VCaP (cell line): ENCODE results near the gene FARS2.

Experiments used
- H3K27ac ChIP-seq: fragments of 450-650 bp; 2 replicates; pipeline ENCODE4 v1.5.1; 2017
- TF ChIP-seq, protein P1 (sequence below): fragments of 450-650 bp; conservative IDR thresholded peaks from 2 replicates; pipeline ENCODE4 v1.5.1; 2017; ENCODE audit warnings: mild to moderate bottlenecking, moderate library complexity

FARS2 gene

DNA sequence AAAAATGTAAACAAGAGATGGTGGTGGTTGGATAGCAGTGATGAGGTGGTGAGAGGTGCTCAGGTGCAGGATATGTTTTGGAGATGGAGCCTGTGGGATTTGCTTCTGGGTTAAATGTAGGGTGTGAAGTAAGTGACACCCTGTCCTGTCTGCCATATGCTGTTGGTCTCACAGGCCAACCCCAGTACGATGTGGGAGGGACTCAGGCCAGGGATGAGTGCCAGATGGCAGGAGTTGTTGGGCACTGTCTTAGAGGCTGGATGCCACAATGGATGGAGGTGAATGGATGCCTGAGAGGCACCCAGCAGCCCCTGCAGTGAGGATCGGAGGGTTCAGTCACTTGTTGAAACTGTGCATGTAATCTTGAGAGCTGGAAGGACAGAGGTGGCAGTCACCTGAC lies 486.1 kb downstream of the FARS2 start:
- TF ChIP-seq, protein P1, sequence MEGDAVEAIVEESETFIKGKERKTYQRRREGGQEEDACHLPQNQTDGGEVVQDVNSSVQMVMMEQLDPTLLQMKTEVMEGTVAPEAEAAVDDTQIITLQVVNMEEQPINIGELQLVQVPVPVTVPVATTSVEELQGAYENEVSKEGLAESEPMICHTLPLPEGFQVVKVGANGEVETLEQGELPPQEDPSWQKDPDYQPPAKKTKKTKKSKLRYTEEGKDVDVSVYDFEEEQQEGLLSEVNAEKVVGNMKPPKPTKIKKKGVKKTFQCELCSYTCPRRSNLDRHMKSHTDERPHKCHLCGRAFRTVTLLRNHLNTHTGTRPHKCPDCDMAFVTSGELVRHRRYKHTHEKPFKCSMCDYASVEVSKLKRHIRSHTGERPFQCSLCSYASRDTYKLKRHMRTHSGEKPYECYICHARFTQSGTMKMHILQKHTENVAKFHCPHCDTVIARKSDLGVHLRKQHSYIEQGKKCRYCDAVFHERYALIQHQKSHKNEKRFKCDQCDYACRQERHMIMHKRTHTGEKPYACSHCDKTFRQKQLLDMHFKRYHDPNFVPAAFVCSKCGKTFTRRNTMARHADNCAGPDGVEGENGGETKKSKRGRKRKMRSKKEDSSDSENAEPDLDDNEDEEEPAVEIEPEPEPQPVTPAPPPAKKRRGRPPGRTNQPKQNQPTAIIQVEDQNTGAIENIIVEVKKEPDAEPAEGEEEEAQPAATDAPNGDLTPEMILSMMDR: no peak
- H3K27ac ChIP-seq: no peak overlapping the region

GRCh38 chr6:5749016-5749650 lies 487.8 kb downstream of the FARS2 start:
- TF ChIP-seq, protein P1: no peak
- 0 out of 2 replicates have a peak overlapping the region, but pooled peaks have one; percentile 16 for H3K27ac ChIP-seq

DNA sequence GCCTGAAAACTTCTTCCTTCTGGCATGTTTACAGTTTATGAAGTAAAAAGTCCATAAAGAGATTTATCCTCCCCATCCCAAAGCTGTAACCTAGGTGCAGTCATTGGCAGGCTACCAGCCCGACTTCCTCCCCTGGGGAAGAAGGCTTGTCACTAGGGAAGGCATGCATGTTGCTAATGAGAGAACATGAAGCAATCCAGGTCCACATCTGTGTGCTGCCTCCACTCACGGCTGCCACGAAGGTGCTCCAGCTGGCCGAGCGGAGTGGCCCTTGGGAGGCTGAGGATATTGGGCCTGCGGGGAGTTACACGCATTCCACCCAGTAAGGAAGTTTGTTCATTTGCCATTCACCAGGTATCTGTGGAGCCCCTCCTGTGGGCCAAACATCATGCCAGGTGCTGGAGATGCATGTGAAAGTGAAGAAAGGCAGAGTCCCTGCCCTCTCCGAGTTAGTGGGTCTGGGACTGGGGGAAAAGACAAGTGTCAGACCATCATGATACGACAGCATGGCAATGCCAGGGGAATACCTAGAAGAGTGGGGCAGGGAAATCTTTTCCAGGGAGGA lies 488.4 kb downstream of the FARS2 start:
- 0 out of 2 replicates have a peak overlapping the region, but pooled peaks have one; percentile 16 for H3K27ac ChIP-seq
- TF ChIP-seq, protein P1: no peak

- no peak overlapping the region for H3K27ac ChIP-seq
Observed at GRCh38 chr6:5751525-5752390, 490.4 kb downstream of the FARS2 start.

DNA sequence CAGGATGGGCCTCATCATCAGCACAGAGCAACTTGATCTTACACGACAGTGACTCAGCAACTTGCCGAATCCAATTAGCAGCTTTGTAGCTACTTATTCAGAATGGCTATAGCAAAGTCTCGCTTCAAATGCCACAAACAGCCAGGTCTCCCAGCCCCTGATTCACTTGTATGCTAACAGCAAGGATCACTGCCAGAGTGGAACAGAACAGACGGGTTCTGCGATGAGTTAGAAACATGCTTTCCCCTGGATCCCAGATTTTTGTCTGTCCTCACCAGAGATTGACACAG lies 491.0 kb downstream of the FARS2 start:
- TF ChIP-seq, protein P1: no peak
- H3K27ac ChIP-seq: no peak overlapping the region

More at GRCh38 chr6:5751525-5752390, 490.4 kb downstream of the FARS2 start:
- TF ChIP-seq, protein P1: no peak

GRCh38 chr6:5753209-5753608 lies 491.9 kb downstream of the FARS2 start:
- H3K27ac ChIP-seq: no peak overlapping the region
- TF ChIP-seq, protein P1: no peak

DNA sequence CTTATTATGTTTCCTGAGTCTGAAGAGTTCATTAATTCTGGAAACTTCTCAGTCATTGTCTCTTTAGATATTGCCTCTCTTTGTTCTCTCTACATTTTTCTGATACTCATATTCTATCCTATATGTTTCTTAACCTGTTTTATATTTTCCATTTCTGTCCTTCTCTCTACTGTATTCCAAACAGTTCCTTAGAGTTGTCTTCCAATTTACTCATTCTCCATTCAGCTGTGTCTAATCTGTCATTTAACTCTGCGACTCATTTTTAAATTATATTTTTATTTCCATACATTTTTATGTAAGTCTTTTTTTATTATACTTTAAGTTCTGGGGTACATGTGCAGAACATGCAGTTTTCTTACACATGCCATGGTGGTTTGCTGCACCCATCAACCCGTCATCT lies 493.6 kb downstream of the FARS2 start:
- TF ChIP-seq, protein P1: no peak

More for the DNA sequence above, 493.6 kb downstream of the FARS2 start:
- no peak overlapping the region for H3K27ac ChIP-seq
